ENCODE results near the gene GAS2L1.
"Not testable (repeated sequence)": the region's sequence is repeated elsewhere in the genome, so short reads cannot be mapped to it uniquely, and the experiment has no call there.

GAS2L1 gene

GRCh38 chr22:29343313-29343805, 36.9 kb downstream of the GAS2L1 start:
- DNase-seq: no peak

DNA sequence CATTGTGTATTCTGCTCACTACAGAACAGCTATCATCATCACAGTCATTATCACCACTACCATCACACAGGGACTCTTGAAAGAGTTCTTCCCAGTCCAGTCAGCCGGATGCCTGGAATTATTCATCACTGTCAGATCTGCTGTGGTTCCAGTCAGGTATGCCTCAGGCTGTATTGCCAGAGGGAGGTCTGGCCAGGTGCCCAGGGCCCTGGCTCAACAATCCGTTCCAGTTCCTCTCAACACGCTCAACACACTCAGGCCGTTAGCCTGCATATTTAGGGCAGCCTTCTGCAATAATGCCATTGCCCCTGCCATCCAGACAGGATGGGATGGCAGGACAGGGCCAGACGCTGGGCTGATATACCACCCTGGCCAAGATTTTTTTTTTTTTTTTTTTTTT, 37.7 kb downstream of the GAS2L1 start:
- no peak for DNase-seq

- not testable (repeated sequence) for DNase-seq
These were observed 38.4 kb downstream of the GAS2L1 start for GRCh38 chr22:29344889-29345288.

DNA sequence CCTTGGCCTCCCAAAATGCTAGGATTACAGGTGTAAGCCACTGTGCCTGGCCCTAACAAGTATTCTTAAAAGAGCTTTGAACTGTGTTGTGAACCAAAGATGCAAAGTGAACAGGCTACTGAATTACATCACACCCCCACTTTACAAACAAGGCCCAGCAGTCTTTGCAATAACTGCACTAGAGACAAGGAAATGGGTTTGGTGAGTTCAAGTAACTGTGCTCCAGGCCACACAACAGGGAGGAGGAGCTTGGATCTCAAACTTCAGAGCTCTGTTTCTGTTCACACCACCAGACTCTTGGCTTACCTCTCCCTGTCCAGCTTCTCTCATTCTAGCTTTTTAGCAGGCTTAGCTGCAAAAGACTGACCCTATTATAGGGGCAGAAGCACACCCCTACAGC, 39.5 kb downstream of the GAS2L1 start:
- DNase-seq: no peak

DNA sequence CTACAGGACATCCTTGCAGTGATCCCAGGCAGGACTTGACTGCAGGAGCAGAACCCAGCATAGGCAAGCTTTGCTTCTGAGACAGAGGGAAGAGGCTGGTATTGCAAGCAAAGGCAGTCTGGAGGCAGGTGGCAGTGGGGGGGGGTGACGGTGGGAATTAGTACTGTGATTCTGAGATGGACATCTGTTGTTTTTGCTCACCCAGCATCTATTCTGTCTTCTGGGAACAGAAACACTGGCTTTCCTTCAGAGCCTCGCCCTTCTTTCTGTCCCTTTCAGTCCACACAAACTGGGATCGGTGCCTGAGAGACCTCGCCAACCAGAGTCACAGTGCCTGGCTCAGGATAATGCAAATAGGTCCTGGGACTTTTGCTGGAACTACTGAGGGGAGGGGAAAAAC, 40.2 kb downstream of the GAS2L1 start:
- DNase-seq: no peak

DNA sequence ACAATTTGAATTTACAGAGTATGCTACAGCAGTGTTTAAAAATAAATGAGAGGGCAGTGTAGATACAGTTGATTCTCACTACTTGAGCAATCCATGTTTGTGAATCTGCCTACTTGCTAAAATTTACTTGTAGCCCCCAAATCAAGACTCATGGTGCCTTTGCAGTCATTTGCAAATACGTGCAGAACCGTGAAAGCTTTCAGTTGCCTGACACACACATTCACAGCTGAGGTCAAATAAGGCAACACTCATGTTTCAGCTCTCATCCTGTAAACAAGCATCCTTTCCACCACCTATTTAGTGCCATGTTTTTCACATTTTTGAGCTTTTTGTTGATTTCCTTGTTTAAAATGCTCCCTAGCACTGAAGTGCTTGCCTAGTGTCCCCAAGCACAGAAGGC, 41.6 kb downstream of the GAS2L1 start:
- DNase-seq: no peak

DNA sequence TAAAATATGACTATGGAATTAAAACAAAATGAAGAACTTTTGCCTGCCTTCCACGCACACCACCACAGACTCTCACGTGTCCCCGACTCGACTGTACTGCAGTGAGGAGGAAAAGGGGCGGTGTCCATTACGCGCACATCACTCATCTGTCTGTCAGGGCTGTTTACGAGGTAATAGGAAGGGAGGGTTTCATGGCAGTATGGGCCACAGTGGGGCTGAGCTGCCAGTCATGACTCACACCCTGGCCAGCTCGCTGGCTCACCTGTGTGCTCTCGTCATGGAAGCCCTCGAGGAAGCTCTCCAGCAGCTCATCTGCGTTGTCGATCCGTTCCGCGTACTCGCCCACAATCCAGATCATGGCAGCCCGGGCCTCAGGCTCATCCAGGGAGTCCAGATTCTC, 42.5 kb downstream of the GAS2L1 start:
- DNase-seq: no peak

- no peak for DNase-seq
These were observed 44.6 kb downstream of the GAS2L1 start for GRCh38 chr22:29351042-29351441.

DNA sequence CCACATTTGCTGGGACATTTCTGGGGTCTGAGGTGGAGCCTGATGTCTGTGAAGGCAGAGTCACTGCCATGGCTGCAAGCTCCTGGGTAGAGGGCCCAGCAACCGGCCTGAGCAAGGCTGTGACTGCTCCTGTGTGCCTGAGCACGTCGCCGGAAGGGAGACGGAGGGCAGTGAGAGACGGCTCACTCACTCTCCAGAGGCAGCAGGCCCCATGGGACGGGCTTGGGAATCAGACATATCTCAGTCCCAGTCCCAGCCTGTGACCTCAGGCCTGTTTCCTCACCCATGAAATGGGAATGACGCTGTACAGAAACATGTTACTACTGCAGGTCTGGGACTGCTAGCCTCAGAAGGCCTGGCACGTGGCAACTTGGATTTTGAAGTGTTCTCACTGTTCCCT, 45.4 kb downstream of the GAS2L1 start:
- no peak for DNase-seq

- no peak for DNase-seq
These were observed 46.3 kb downstream of the GAS2L1 start for GRCh38 chr22:29352778-29353177.

GRCh38 chr22:29353286-29353685, 46.8 kb downstream of the GAS2L1 start:
- no peak for DNase-seq

GRCh38 chr22:29353860-29354259, 47.4 kb downstream of the GAS2L1 start:
- DNase-seq: no peak

GRCh38 chr22:29357193-29357890, 50.9 kb downstream of the GAS2L1 start:
- not testable (repeated sequence) for DNase-seq

DNA sequence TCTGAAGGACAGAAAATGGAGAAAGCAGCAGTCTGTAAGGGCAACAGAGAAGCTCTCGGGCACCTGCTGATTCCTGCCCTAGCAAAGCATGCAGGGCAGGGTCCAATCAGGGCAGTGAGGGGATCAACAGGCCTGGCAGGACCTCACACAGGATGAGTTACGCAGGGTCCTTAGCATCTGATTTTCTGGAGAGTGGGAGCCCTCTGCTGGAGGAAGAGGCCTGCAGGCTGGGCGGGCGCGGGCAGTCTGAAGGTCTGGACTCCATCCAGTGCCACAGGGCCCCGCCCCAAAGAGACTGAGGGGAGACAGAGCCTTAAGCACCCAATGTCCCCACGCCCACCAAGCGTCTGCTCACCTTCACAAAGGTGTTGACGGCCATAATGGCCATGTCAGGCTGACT, 53.0 kb downstream of the GAS2L1 start:
- DNase-seq: no peak

Data from activated gamma-delta T cell (primary cell).